Measurements from ENCODE around the gene EP400.
"Not testable (repeated sequence)": the region's sequence is repeated elsewhere in the genome, so short reads cannot be mapped to it uniquely, and the experiment has no call there.

The EP400 gene

GRCh38 chr12:132071830-132072384 is 122.2 kb downstream of the EP400 start:
- DNase-seq, result no peak

- no peak for DNase-seq
Observed at GRCh38 chr12:132074216-132074615, 124.5 kb downstream of the EP400 start.

GRCh38 chr12:132075026-132075713 is 125.4 kb downstream of the EP400 start:
- no peak for DNase-seq

- DNase-seq, result no peak
Observed at GRCh38 chr12:132075714-132076553, 126.2 kb downstream of the EP400 start.

GRCh38 chr12:132076711-132077110 is 127.0 kb downstream of the EP400 start:
- DNase-seq, result no peak

- no peak for DNase-seq
Observed at GRCh38 chr12:132077322-132078100, 127.8 kb downstream of the EP400 start.

- DNase-seq, result no peak
Observed at GRCh38 chr12:132078190-132078589, 128.4 kb downstream of the EP400 start.

- DNase-seq, result no peak
Observed at GRCh38 chr12:132079200-132079599, 129.5 kb downstream of the EP400 start.

- no peak for DNase-seq
Observed at GRCh38 chr12:132079695-132080094, 130.0 kb downstream of the EP400 start.

GRCh38 chr12:132080515-132080914 is 130.8 kb downstream of the EP400 start:
- not testable (repeated sequence) for DNase-seq

- DNase-seq, result no peak
Observed at GRCh38 chr12:132081423-132081822, 131.7 kb downstream of the EP400 start.

- no peak for DNase-seq
Observed at GRCh38 chr12:132083614-132083940, 133.8 kb downstream of the EP400 start.

GRCh38 chr12:132083941-132084620 is 134.3 kb downstream of the EP400 start:
- peak; percentile 98 for DNase-seq

- DNase-seq, result peak; percentile 63
Observed at GRCh38 chr12:132084621-132085290, 135.0 kb downstream of the EP400 start.

- DNase-seq, result no peak
Observed at GRCh38 chr12:132085291-132085635, 135.5 kb downstream of the EP400 start.

- no peak for DNase-seq
Observed at GRCh38 chr12:132089407-132089910, 139.7 kb downstream of the EP400 start.

- no peak for DNase-seq
Observed at GRCh38 chr12:132094269-132094891, 144.6 kb downstream of the EP400 start.

- DNase-seq, result no peak
Observed at GRCh38 chr12:132095520-132096409, 146.0 kb downstream of the EP400 start.

- no peak for DNase-seq
Observed at GRCh38 chr12:132099739-132100138, 150.0 kb downstream of the EP400 start.

- DNase-seq, result no peak
Observed at GRCh38 chr12:132100306-132101065, 150.7 kb downstream of the EP400 start.

All from 8988T (cell line).